Keratinocyte (primary cell): Measurements from ENCODE around the gene GPR85. TPM values are rescaled to one million over a fixed set of nuclear protein-coding genes. Genes with fewer than 3 reads are reported as not detected.

Experiments used
- DNase-seq: peaks from one replicate; pipeline ENCODE4 v3.0.0-alpha.2; 2011; ENCODE audit warnings: low read depth, missing footprints, low spot score
- FAIRE-seq: peaks from 2 replicates; lab custom pipeline; 2011; peaks lifted over from hg19 to GRCh38; lab: Jason Lieb, UNC
- H2AFZ ChIP-seq: 2 replicates; pipeline ENCODE4 v1.6.0; 2012; ENCODE audit warnings: low read length, control low read depth, inconsistent platforms; ENCODE audit not compliant: control insufficient read depth
- H3K27ac ChIP-seq: 2 replicates; pipeline ENCODE4 v1.5.1; 2011; ENCODE audit warnings: low read length; ENCODE audit not compliant: control insufficient read depth, insufficient read depth
- H3K27me3 ChIP-seq: 3 replicates; pipeline ENCODE4 v1.6.0; 2011; ENCODE audit warnings: low read length; ENCODE audit not compliant: control insufficient read depth, insufficient read depth; ENCODE audit errors: extremely low read depth
- H3K36me3 ChIP-seq, 2 experiments: 2 replicates in 1 of 2; 3 replicates in 1 of 2; pipeline ENCODE4 v1.5.1; 2011; ENCODE audit warnings: low read length in 2 of 2, mild to moderate bottlenecking in 1 of 2; ENCODE audit not compliant: control insufficient read depth in 2 of 2, insufficient read depth in 2 of 2; ENCODE audit errors: extremely low read depth in 1 of 2
- H3K4me1 ChIP-seq: 3 replicates; pipeline ENCODE4 v1.5.1; 2011; ENCODE audit warnings: low read length; ENCODE audit not compliant: control insufficient read depth, insufficient read depth; ENCODE audit errors: extremely low read depth
- H3K4me2 ChIP-seq: 3 replicates; pipeline ENCODE4 v1.6.0; 2011; ENCODE audit warnings: low read depth, low read length; ENCODE audit not compliant: control insufficient read depth, insufficient read depth; ENCODE audit errors: extremely low read depth
- H3K4me3 ChIP-seq, 3 experiments: fragments of 200-600 bp in 1 of 3; sonication (generic) in 1 of 3; 2 replicates in 2 of 3; 3 replicates in 1 of 3; pipeline ENCODE4 v1.5.1; 2011 to 2016; ENCODE audit warnings: low read length in 3 of 3, mild to moderate bottlenecking in 3 of 3, control low read depth in 2 of 3, inconsistent platforms in 1 of 3, low read depth in 1 of 3, mixed read lengths in 1 of 3, mixed run types in 1 of 3, moderate library complexity in 1 of 3; ENCODE audit not compliant: control insufficient read depth in 2 of 3, insufficient read depth in 2 of 3; ENCODE audit errors: extremely low read depth in 1 of 3
- H3K79me2 ChIP-seq: 2 replicates; pipeline ENCODE4 v1.6.0; 2012; ENCODE audit warnings: low read length; ENCODE audit not compliant: control insufficient read depth, insufficient read depth
- H3K9ac ChIP-seq: 3 replicates; pipeline ENCODE4 v1.6.0; 2011; ENCODE audit warnings: low read length; ENCODE audit not compliant: control insufficient read depth, insufficient read depth; ENCODE audit errors: extremely low read depth
- H3K9me1 ChIP-seq: 3 replicates; pipeline ENCODE4 v1.6.0; 2011; ENCODE audit warnings: low read length; ENCODE audit not compliant: control insufficient read depth, insufficient read depth; ENCODE audit errors: extremely low read depth
- H3K9me3 ChIP-seq: 2 replicates; pipeline ENCODE4 v1.5.1; 2012; ENCODE audit warnings: low read depth, low read length; ENCODE audit not compliant: control insufficient read depth
- H4K20me1 ChIP-seq: 3 replicates; pipeline ENCODE4 v1.6.0; 2011; ENCODE audit warnings: low read length; ENCODE audit not compliant: control insufficient read depth, insufficient read depth; ENCODE audit errors: extremely low read depth
- EZH2 ChIP-seq: IDR thresholded peaks from one replicate; pipeline ENCODE4 v1.6.1; 2012; ENCODE audit warnings: inconsistent platforms, mild to moderate bottlenecking, low read length, moderate library complexity
- dilution Hi-C: fragments of 300-500 bp; cut with MboI; formaldehyde crosslinking; loops from one replicate; pipeline ENCODE4 v1.7.0; 2020; ENCODE audit warnings: low sequenced_read_pairs; ENCODE audit not compliant: extremely low pct_ligation_motif_present
- polyA plus RNA-seq, 5 experiments: library from polyadenylated mRNA; depleted of rRNA in 3 of 5; stranded (reverse) in 3 of 5; stranded (forward) in 1 of 5; unstranded in 1 of 5; fragments of >200 nt; gene quantifications; 1 replicate in 1 of 5; 2 replicates in 3 of 5; 3 replicates in 1 of 5; pipeline versions ENCODE4 v1.2.1 to v1.2.3, GENCODE V29; 2011 to 2012; ENCODE audit warnings: missing spikeins in 2 of 5, low read depth in 1 of 5, low replicate concordance in 1 of 5
- TF ChIP-seq, protein P1 (sequence below), 3 experiments: IDR thresholded peaks in 1 of 3; conservative IDR thresholded peaks in 1 of 3; optimal IDR thresholded peaks in 1 of 3; 2 replicates in 2 of 3; 3 replicates in 1 of 3; pipeline versions ENCODE3 to v1.5.1; 2011; ENCODE audit warnings: low read length in 3 of 3, mild to moderate bottlenecking in 3 of 3, moderate library complexity in 2 of 3, control low read depth in 1 of 3, inconsistent platforms in 1 of 3; ENCODE audit not compliant: insufficient read depth in 2 of 3; ENCODE audit errors: extremely low read depth in 1 of 3

Gene GPR85
- polyA plus RNA-seq, 1 donor (not counting 4 experiments of a cell fraction or from before 2014, with no cell fraction given): 2.0 TPM

GRCh38 chr7:113092762-113093161 is 6.1 kb upstream of the GPR85 start:
- FAIRE-seq: no peak
- DNase-seq: no peak
- Histone ChIP-seq H2AFZ (no peak overlapping the region), H3K79me2 (no peaks in the 10 kb centered on the region), H3K4me1 (no peaks in the 10 kb centered on the region), H3K9me3 (no peaks in the 10 kb centered on the region), H3K4me3 (no peak overlapping the region), H3K27ac (no peak overlapping the region), H3K9ac (no peak overlapping the region), H3K9me1 (no peaks in the 10 kb centered on the region), H3K36me3 (no peaks in the 10 kb centered on the region), H4K20me1 (no peaks in the 10 kb centered on the region), H3K4me2 (no peak overlapping the region), H3K27me3 (no peaks in the 10 kb centered on the region)
- dilution Hi-C loops: no loop called here
- no peak for TF ChIP-seq EZH2
- TF ChIP-seq, protein P1, sequence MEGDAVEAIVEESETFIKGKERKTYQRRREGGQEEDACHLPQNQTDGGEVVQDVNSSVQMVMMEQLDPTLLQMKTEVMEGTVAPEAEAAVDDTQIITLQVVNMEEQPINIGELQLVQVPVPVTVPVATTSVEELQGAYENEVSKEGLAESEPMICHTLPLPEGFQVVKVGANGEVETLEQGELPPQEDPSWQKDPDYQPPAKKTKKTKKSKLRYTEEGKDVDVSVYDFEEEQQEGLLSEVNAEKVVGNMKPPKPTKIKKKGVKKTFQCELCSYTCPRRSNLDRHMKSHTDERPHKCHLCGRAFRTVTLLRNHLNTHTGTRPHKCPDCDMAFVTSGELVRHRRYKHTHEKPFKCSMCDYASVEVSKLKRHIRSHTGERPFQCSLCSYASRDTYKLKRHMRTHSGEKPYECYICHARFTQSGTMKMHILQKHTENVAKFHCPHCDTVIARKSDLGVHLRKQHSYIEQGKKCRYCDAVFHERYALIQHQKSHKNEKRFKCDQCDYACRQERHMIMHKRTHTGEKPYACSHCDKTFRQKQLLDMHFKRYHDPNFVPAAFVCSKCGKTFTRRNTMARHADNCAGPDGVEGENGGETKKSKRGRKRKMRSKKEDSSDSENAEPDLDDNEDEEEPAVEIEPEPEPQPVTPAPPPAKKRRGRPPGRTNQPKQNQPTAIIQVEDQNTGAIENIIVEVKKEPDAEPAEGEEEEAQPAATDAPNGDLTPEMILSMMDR (optimal IDR thresholded peaks at IDR 0.05 in 1 of 3, IDR thresholded peaks at IDR 0.05 in 1 of 3, conservative IDR thresholded peaks at IDR 0.05 in 1 of 3; ENCODE audit: extremely low read depth in 1 of 3, insufficient read depth in 2 of 3, low read length in 3 of 3): no peak

DNA sequence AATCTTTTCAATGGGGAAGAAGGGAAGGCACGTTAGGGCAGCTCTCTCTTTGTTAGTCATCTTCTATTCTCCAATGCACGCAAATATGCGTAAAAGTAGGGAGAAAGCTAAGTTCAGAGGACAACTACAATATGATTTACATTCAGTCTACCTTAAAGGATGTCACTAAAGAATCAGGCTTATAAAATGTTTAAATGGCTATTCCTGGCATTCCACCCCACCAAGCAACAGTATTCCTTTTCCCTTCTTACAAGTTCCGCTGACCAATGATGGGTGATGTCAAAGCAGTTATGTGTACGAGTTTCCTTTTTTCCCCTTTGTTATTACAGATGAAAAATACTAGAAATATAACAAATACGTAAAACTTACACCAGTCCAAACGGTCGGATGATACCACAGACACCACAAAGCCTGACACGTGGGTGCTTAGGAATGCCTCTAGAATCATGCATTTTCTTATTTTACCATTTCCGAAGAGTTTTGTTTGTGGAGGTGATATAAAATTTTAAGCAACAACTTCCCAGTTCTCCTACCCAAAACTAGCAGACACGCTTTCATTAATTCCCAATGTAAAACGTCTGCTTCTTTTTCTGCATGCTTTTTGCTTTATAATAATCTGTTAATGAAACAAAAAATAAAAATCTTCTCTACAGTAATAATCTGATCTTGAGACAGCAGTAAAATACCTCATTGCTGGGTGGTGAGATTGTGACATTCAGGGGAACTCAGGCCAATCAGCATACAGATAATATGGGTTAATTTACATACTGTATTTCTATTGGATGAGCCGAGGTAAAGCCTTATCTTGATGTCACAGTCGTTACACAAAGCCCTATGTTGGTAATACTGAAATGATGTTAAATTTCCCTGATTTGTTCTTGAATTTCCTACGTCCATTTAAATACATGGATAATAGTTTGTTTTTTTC is 708 bp upstream of the GPR85 start:
- peak overlapping the region; percentile 78 for H2AFZ ChIP-seq
- TF ChIP-seq EZH2: no peak
- TF ChIP-seq, protein P1 (optimal IDR thresholded peaks at IDR 0.05 in 1 of 3, IDR thresholded peaks at IDR 0.05 in 1 of 3, conservative IDR thresholded peaks at IDR 0.05 in 1 of 3; ENCODE audit: extremely low read depth in 1 of 3, insufficient read depth in 2 of 3, low read length in 3 of 3): no peak
- no peaks in the 10 kb centered on the region for H3K9me3 ChIP-seq
- dilution Hi-C loops: no loop called here
- H4K20me1 ChIP-seq: no peaks in the 10 kb centered on the region
- no peaks in the 10 kb centered on the region for H3K27me3 ChIP-seq
- H3K9me1 ChIP-seq: no peaks in the 10 kb centered on the region
- FAIRE-seq: peak; percentile 78
- peak; percentile 9 for DNase-seq
- peak overlapping the region; percentile 92 for H3K4me2 ChIP-seq
- peak overlapping the region; percentile 41 to 80 (median 57) for H3K4me3 ChIP-seq
- peak overlapping the region; percentile 43 for H3K9ac ChIP-seq
- H3K4me1 ChIP-seq: peaks cover 13% of the 10 kb centered on the region
- peak overlapping the region; percentile 88 for H3K27ac ChIP-seq
- H3K79me2 ChIP-seq: no peaks in the 10 kb centered on the region
- H3K36me3 ChIP-seq: no peaks in the 10 kb centered on the region
